NCI-H774 (cell line): ENCODE results near the gene LMF2.
"Not testable (repeated sequence)": the region's sequence is repeated elsewhere in the genome, so short reads cannot be mapped to it uniquely, and the experiment has no call there.

Source experiments
- DNase-seq: peaks from one replicate; lab custom pipeline; 2025; lab: John Stamatoyannopoulos, UW

LMF2 gene

DNA sequence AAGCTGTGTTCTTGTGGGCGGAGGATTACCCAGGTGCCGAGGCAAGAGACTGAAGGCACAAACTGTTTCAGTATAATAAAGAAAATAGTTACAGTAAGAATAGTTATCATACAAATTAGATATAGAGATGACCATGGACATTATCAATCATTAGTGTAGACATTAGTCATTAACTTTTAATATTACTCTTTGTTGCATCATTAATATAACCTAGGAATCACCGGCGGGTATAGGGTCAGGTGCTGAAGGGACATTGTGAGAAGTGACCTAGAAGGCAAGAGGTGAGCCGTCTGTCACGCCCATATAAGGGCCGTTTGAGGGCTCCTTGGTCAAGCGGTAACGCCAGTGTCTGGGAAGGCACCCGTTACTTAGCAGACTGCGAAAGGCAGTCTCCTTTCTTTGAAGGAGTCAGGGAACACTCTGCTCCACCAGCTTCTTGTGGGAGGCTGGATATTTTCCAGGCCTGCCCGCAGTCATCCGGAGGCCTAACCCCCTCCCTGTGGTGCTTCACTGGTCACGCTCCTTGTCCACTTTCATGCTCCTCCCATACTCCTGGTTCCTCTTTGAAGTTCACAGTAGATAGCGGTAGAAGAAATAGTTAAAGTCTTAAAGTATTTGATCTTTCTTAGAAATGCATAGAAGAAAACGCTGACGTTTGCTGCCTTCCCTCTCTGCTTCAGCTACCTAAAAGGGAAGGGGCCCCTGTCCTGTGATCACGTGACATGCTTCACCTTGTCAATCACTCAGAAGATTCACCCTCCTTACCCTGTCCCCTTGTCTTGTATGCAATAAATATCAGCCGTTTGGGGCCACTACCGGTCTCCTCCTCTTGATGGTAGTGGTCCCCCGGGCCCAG, 26.6 kb upstream of the LMF2 start:
- not testable (repeated sequence) for DNase-seq

- DNase-seq = no peak
Observed at GRCh38 chr22:50532824-50533796, 25.6 kb upstream of the LMF2 start.

- no peak for DNase-seq
Observed at GRCh38 chr22:50531962-50532674, 24.6 kb upstream of the LMF2 start.

DNA sequence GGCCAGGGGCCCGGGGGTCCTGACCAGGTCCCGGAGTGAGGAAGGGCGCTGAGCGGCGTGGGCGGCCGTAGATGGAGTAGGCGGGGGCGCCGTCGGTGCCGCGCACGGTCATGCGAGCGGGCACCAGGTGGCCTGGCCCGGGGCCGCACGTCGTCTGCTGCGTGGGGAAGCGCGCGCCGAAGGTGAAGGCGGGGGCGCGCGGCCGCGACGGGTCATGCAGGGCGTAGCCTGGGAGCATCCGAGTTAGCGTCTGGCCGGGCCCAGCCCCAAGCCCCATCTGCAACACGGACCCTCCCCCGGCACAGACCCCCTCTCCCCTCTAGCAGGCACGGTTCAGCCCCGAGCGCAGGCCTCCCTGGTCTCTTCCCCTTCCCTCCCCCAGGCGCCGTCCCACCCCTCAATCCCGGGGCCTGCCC, 24.1 kb upstream of the LMF2 start:
- DNase-seq = peak; percentile 24

- peak; percentile 43 for DNase-seq
Observed at GRCh38 chr22:50530877-50531545, 23.5 kb upstream of the LMF2 start.

DNA sequence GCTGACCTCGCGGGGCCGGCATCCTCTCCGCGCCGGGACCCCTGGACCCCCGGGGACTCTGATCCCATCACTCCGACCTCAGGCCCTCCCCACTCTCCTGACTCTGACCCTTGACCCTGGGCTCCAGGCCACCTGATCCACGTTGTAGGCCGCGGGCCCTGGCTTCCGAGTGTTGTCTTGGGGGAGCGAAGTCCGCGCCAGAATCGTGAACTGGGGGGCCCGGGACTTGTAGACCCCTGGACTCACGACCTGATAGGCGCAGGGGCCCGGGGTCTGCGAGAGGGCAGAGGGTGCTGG, 23.0 kb upstream of the LMF2 start:
- DNase-seq = no peak

DNA sequence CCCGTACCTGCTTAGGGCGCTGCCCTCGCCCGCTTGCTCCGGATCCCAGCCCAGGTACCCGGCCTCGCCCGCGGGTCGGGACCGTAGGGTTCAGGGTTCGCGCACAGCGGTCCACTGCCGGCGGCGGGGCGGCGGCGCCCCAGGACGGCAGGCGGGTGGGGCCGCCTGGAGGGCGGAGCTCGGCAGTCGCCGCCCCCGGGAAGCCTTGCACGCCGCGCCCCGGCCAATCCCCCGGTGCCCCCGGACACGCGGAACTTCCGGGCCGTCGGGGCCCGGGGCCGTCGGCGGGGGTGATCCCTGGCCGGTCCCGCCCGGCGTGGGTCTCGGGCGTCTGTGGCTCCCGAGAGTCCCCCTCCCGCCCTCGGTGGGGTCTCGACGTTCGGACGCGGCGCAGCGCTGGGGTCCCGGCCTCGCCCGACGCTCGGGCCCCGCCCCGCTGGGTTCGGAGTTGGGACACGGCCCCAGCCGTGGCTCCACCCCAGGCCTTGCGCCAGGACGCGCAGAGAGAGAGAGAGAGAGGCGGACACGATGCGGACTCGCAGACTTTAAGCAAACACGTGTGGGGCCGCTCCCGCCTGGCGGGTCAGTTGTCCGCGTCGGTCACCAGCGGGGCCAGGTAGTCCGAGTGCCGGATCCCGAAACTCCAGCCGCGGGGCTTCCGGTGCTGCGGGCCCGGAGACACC, 22.5 kb upstream of the LMF2 start, which contains the start of gene TYMP:
TSS of gene TYMP (minus strand) at position 116 of the 683 bp plus-strand sequence. CDS start 303 bp downstream, outside the sequence.
- peak; percentile 45 for DNase-seq

DNA sequence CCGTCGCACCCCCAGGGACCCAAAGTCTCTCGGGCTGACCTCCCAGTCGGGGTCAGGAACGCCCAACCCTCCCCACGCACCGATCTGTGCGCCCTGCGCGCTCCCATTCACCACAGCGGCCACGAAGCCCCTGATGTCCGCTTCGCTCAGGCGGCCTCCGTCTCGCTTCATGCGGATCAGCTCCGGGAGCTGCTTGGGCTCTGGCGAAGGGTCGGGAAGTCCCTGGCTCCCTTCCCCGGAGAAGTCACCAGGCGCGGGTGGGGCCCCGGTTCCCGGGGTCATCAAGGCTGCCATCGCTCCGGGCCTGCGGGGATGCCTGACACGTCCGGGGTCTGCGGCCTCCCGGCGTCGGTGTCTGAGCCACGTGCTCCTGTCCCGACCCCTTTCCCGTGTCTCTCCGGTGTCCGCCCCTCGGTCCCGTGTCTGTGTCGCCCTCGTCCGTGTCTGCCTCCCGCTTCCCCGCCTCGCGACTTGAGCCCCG, 22.0 kb upstream of the LMF2 start:
- no peak for DNase-seq

- no peak for DNase-seq
Observed at GRCh38 chr22:50528682-50529415, 21.3 kb upstream of the LMF2 start.

DNA sequence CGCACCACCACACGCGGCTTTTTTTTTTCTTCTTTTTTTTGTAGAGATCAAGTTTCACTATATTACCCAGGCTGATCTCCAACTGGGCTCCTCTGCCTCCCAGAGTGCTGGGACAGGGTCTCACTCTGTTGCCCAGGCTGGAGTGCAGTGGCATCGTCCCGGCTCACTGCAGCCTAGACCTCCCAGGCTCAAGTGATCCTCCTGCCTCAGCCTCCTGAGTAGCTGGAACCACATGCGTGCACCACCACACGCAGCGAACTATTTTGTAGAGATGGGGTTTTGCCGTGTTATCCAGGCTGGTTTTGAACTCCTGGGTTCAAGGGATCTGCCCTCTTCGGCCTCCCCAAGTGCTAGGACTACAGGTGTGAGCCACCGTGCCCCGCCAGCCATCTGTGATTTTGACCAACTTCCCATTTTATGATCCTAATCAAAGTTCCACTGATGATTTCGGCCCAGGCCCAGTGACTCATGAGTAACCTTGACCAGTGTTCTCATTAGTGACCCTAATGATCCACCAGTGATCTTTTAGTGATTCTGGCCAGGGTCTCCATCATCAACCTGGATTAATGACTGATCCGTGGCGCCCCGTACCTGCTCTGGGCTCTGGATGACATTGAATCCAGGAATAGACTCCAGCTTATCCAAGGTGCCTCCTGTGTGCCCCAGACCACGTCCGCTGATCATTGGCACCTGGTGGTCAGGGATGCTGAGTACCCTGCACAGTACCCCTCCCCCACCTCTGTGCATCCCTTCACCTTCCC, 20.6 kb upstream of the LMF2 start:
- no peak for DNase-seq

GRCh38 chr22:50526834-50527801, 19.6 kb upstream of the LMF2 start:
- DNase-seq = no peak

DNA sequence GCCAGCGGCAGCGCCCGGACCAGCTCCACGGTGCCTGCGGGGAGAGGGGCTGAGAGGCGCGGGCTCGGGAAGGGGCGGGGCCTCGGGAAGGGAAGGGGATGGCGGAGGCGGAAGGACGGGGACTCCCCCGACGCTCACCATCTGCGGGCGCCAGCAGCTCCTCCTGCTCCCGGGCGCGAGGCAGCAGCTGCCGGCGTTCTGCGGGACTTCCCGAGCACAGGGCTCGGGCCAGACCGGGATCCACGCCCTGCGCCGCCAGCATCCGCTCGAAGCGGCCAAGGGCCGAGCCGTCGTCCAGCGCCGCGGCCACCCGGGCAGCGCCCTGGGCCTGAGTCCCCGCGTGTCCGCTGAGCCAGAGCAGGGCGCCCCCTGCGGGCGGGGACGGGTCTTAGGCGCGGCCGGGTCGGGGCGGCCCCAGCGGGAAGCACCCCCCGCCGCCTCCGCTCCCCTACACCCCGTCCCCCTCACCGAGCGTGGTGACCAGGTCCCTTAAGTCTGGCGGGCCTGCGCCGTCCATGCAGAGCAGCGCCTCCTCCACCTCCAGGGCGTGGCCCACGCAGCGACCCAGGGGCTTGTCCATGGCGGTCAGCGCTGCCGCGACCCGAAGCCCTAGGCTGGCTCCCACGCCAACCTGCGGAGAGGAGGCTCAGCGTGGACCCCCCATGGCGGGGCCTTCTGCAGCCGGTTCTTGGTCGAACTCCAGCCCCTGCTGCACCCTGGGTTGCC, 18.8 kb upstream of the LMF2 start:
- DNase-seq = peak; percentile 40

DNA sequence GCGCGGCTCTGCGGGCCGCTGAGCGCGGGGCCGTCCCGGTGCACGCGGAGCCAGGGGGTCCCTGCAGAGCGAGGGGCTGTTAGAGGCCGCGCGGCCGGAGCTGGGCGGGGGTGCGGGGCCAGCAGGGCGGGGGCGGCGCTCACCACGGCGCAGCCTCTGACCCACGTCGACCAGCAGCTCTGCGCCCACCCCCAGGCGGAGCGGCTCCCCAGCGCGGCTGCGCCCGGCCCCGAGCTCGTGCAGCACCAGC, 18.3 kb upstream of the LMF2 start:
- DNase-seq = no peak

- peak; percentile 90 for DNase-seq
Observed at GRCh38 chr22:50525104-50525857, 17.8 kb upstream of the LMF2 start, which contains the start of gene SCO2. TSS of gene SCO2 (minus strand) at chr22:50525598. CDS start at chr22:50524411, 1,187 bp downstream.

GRCh38 chr22:50524676-50525103, 17.2 kb upstream of the LMF2 start:
- DNase-seq = no peak

DNA sequence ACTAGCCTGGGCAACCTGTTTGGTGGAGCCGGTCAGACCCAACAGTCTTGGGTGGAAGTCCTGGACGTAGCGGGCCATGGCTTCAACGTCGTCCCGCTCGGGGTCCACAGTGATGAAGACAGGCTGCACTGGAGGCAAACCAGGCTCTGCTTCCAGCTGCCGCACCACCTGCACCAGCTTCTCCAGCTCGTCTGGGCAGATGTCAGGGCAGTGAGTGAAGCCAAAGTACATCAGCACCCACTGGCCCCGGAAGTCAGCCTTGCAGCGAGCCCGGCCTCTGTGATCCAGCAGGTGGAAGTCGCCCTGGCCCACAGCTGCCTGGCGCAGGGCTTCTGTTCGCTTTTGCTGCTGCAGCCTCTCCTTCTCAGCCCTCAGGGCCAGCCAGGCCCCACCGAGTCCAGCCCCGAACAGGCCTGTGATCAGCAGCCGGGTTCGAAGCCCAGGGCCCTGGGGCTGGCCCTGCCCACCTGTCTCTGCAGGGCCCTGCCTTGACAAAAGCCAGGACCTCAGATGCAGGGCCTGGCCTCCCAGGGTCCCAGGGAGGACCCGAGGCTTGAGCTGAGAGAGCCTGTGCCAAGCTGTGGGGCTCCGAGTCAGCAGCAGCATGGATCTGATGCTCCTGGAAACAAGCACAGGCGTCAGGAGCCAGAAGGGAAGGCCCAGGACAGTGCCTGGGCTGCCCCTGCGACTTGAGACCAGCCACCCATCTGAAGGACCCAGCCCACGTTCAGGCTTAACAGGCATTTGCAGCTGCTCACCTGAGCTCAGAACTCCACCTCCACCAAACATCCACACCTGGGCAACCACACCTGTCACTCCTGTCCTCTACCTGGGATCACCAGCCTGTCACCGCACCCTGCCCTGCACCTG, 16.5 kb upstream of the LMF2 start:
- no peak for DNase-seq
